OCI-LY3 (cell line): ENCODE data around the gene ROBO3.

Experiments used
- EZH2phosphoT487 ChIP-seq: fragments of 200-600 bp; shearing (Covaris generic); IDR thresholded peaks from 2 replicates; pipeline ENCODE4 v1.6.1; 2018; ENCODE audit warnings: antibody characterized with exemption, mixed run types, low read depth
- TF ChIP-seq, protein P1 (sequence below): fragments of 200-600, 300-600 bp; sonication (generic); IDR thresholded peaks from 2 replicates; pipeline ENCODE4 v1.5.1; 2014; ENCODE audit warnings: antibody characterized with exemption, low read length, low read depth

DNA sequence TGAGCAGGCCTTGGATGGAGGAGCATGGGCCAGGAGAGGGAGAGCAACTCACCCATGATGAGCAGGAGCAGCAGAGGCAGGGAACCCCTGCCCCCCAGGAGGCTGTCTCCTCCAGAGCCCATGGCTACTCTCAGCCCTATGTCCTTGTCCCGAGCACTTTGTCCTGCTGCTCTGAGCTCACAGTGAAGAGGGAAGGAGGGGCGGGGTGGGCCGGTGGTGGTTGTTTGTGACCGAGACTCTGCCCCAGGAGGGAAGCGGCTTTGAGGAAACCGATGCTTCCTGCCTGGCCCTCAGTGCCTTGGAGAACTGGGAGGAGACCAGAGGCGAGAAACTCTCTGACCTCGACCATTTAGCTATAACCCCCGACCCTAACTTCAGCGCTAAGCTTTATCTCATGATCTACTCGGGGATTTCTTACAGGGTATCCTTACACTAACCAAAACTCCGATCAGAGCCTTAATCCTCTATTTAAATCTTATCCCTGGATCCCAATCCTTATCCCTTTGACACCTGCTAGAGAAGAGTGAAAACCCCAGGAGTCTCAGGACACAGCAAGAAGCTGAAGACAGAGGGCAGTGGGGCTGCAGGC is 32.5 kb downstream of the ROBO3 start, which contains the start of gene ROBO4:
- TF ChIP-seq, protein P1, sequence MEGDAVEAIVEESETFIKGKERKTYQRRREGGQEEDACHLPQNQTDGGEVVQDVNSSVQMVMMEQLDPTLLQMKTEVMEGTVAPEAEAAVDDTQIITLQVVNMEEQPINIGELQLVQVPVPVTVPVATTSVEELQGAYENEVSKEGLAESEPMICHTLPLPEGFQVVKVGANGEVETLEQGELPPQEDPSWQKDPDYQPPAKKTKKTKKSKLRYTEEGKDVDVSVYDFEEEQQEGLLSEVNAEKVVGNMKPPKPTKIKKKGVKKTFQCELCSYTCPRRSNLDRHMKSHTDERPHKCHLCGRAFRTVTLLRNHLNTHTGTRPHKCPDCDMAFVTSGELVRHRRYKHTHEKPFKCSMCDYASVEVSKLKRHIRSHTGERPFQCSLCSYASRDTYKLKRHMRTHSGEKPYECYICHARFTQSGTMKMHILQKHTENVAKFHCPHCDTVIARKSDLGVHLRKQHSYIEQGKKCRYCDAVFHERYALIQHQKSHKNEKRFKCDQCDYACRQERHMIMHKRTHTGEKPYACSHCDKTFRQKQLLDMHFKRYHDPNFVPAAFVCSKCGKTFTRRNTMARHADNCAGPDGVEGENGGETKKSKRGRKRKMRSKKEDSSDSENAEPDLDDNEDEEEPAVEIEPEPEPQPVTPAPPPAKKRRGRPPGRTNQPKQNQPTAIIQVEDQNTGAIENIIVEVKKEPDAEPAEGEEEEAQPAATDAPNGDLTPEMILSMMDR, result no peak
- no peak for TF ChIP-seq EZH2phosphoT487
